ENCODE results near the gene HELZ. TPM values are rescaled to one million over a fixed set of nuclear protein-coding genes. Genes with fewer than 3 reads are reported as not detected.
A peak's percentile ranks its signal among the peaks of the same experiment; 100 is the strongest.
"Not testable (repeated sequence)": the region's sequence is repeated elsewhere in the genome, so short reads cannot be mapped to it uniquely, and the experiment has no call there.

The HELZ gene
- total RNA-seq, 1 donor from 2014 or later = 74.7 TPM

GRCh38 chr17:67145183-67145805 is 99.7 kb downstream of the HELZ start:
- intact Hi-C loops (cut with micrococcal nuclease) = no loop called here
- Mint-ChIP-seq H3K27ac (no peak overlapping the region), H3K4me1 (peaks cover 6% of the 10 kb centered on the region), H3K4me3 (no peak overlapping the region), H3K36me3 (ENCODE audit: low read depth) (peaks cover 51% of the 10 kb centered on the region), H3K9me3 (no peaks in the 10 kb centered on the region), H3K27me3 (no peaks in the 10 kb centered on the region)
- no peak for DNase-seq

GRCh38 chr17:67143318-67143717 is 101.7 kb downstream of the HELZ start:
- DNase-seq = no peak
- no peak overlapping the region for H3K27ac Mint-ChIP-seq
- H3K9me3 Mint-ChIP-seq = no peaks in the 10 kb centered on the region
- H3K4me1 Mint-ChIP-seq = peaks cover 23% of the 10 kb centered on the region
- H3K4me3 Mint-ChIP-seq = no peak overlapping the region
- peaks cover 61% of the 10 kb centered on the region for H3K36me3 Mint-ChIP-seq (ENCODE audit: low read depth)
- H3K27me3 Mint-ChIP-seq = no peaks in the 10 kb centered on the region
- intact Hi-C loops (cut with micrococcal nuclease) = no loop called here

- intact Hi-C loops (cut with micrococcal nuclease); H3K4me3 Mint-ChIP-seq; H3K9me3 Mint-ChIP-seq; H3K27me3 Mint-ChIP-seq; DNase-seq; H3K27ac Mint-ChIP-seq: not testable (repeated sequence)
- Mint-ChIP-seq H3K36me3 (ENCODE audit: low read depth) (peaks cover 60% of the 10 kb centered on the region), H3K4me1 (peaks cover 31% of the 10 kb centered on the region)
Observed at GRCh38 chr17:67142030-67142429, 103.0 kb downstream of the HELZ start.

GRCh38 chr17:67139784-67140665 is 105.0 kb downstream of the HELZ start:
- H3K4me3 Mint-ChIP-seq = no peak overlapping the region
- no peaks in the 10 kb centered on the region for H3K9me3 Mint-ChIP-seq
- H3K4me1 Mint-ChIP-seq = peaks cover 31% of the 10 kb centered on the region
- no peaks in the 10 kb centered on the region for H3K27me3 Mint-ChIP-seq
- H3K36me3 Mint-ChIP-seq (ENCODE audit: low read depth) = peaks cover 60% of the 10 kb centered on the region
- H3K27ac Mint-ChIP-seq = peak overlapping the region; percentile 35
- DNase-seq = no peak
- intact Hi-C loops (cut with micrococcal nuclease) = loop anchor here (10.0 kb wide), 1 partner anchor 105 kb away; the partner anchor contains the start of gene HELZ

- H3K9me3 Mint-ChIP-seq = no peaks in the 10 kb centered on the region
- intact Hi-C loops (cut with micrococcal nuclease) = loop anchor here (10.0 kb wide), 1 partner anchor 106 kb away; the partner anchor contains the start of gene HELZ
- no peak for DNase-seq
- H3K4me1 Mint-ChIP-seq = peaks cover 31% of the 10 kb centered on the region
- H3K4me3 Mint-ChIP-seq = no peak overlapping the region
- no peaks in the 10 kb centered on the region for H3K27me3 Mint-ChIP-seq
- peaks cover 59% of the 10 kb centered on the region for H3K36me3 Mint-ChIP-seq (ENCODE audit: low read depth)
- H3K27ac Mint-ChIP-seq = peak overlapping the region; percentile 30
Observed at GRCh38 chr17:67139289-67139688, 105.7 kb downstream of the HELZ start.

- H3K4me3 Mint-ChIP-seq = no peak overlapping the region
- peak overlapping the region; percentile 42 for H3K27ac Mint-ChIP-seq
- no peaks in the 10 kb centered on the region for H3K27me3 Mint-ChIP-seq
- H3K4me1 Mint-ChIP-seq = peaks cover 29% of the 10 kb centered on the region
- no peak for DNase-seq
- H3K9me3 Mint-ChIP-seq = no peaks in the 10 kb centered on the region
- intact Hi-C loops (cut with micrococcal nuclease) = loop anchor here (10.0 kb wide), 1 partner anchor 106 kb away; the partner anchor contains the start of gene HELZ
- peaks cover 54% of the 10 kb centered on the region for H3K36me3 Mint-ChIP-seq (ENCODE audit: low read depth)
Observed at GRCh38 chr17:67138392-67138791, 106.6 kb downstream of the HELZ start.

- H3K27me3 Mint-ChIP-seq = no peaks in the 10 kb centered on the region
- intact Hi-C loops (cut with micrococcal nuclease) = loop anchor here (10.0 kb wide), 1 partner anchor 107 kb away; the partner anchor contains the start of gene HELZ
- H3K36me3 Mint-ChIP-seq (ENCODE audit: low read depth) = peaks cover 55% of the 10 kb centered on the region
- peaks cover 29% of the 10 kb centered on the region for H3K4me1 Mint-ChIP-seq
- H3K4me3 Mint-ChIP-seq = no peak overlapping the region
- no peak overlapping the region for H3K27ac Mint-ChIP-seq
- DNase-seq = no peak
- no peaks in the 10 kb centered on the region for H3K9me3 Mint-ChIP-seq
Observed at GRCh38 chr17:67137860-67138259, 107.1 kb downstream of the HELZ start.

- H3K27ac Mint-ChIP-seq = no peak overlapping the region
- no peaks in the 10 kb centered on the region for H3K9me3 Mint-ChIP-seq
- DNase-seq = no peak
- intact Hi-C loops (cut with micrococcal nuclease) = loop anchor here (10.0 kb wide), 1 partner anchor 108 kb away; the partner anchor contains the start of gene HELZ
- peaks cover 29% of the 10 kb centered on the region for H3K4me1 Mint-ChIP-seq
- peaks cover 52% of the 10 kb centered on the region for H3K36me3 Mint-ChIP-seq (ENCODE audit: low read depth)
- no peak overlapping the region for H3K4me3 Mint-ChIP-seq
- no peaks in the 10 kb centered on the region for H3K27me3 Mint-ChIP-seq
Observed at GRCh38 chr17:67137026-67137370, 108.0 kb downstream of the HELZ start.

- peaks cover 29% of the 10 kb centered on the region for H3K4me1 Mint-ChIP-seq
- DNase-seq = no peak
- H3K27me3 Mint-ChIP-seq = no peaks in the 10 kb centered on the region
- no peaks in the 10 kb centered on the region for H3K9me3 Mint-ChIP-seq
- H3K27ac Mint-ChIP-seq = no peak overlapping the region
- peaks cover 50% of the 10 kb centered on the region for H3K36me3 Mint-ChIP-seq (ENCODE audit: low read depth)
- H3K4me3 Mint-ChIP-seq = no peak overlapping the region
- intact Hi-C loops (cut with micrococcal nuclease) = loop anchor here (10.0 kb wide), 1 partner anchor 108 kb away; the partner anchor contains the start of gene HELZ
Observed at GRCh38 chr17:67136191-67137025, 108.6 kb downstream of the HELZ start.

- Mint-ChIP-seq H3K9me3 (no peaks in the 10 kb centered on the region), H3K4me3 (no peak overlapping the region), H3K27ac (no peak overlapping the region), H3K36me3 (ENCODE audit: low read depth) (peaks cover 40% of the 10 kb centered on the region), H3K27me3 (no peaks in the 10 kb centered on the region), H3K4me1 (peaks cover 7% of the 10 kb centered on the region)
- intact Hi-C loops (cut with micrococcal nuclease) = loop anchor here (10.0 kb wide), 1 partner anchor 112 kb away; the partner anchor contains the start of gene HELZ
- DNase-seq = no peak
Observed at GRCh38 chr17:67133161-67133560, 111.8 kb downstream of the HELZ start.

- no peak overlapping the region for H3K4me3 Mint-ChIP-seq
- no peaks in the 10 kb centered on the region for H3K27me3 Mint-ChIP-seq
- DNase-seq = no peak
- H3K36me3 Mint-ChIP-seq (ENCODE audit: low read depth) = peaks cover 38% of the 10 kb centered on the region
- H3K27ac Mint-ChIP-seq = no peak overlapping the region
- peaks cover 4% of the 10 kb centered on the region for H3K4me1 Mint-ChIP-seq
- intact Hi-C loops (cut with micrococcal nuclease) = loop anchor here (10.0 kb wide), 1 partner anchor 112 kb away; the partner anchor contains the start of gene HELZ
- H3K9me3 Mint-ChIP-seq = no peaks in the 10 kb centered on the region
Observed at GRCh38 chr17:67132366-67132765, 112.6 kb downstream of the HELZ start.

GRCh38 chr17:67130768-67131167 is 114.2 kb downstream of the HELZ start:
- H3K27me3 Mint-ChIP-seq = no peaks in the 10 kb centered on the region
- intact Hi-C loops (cut with micrococcal nuclease) = loop anchor here (10.0 kb wide), 1 partner anchor 114 kb away; the partner anchor contains the start of gene HELZ
- no peak overlapping the region for H3K4me3 Mint-ChIP-seq
- peaks cover 2% of the 10 kb centered on the region for H3K4me1 Mint-ChIP-seq
- no peak for DNase-seq
- H3K36me3 Mint-ChIP-seq (ENCODE audit: low read depth) = peaks cover 30% of the 10 kb centered on the region
- no peaks in the 10 kb centered on the region for H3K9me3 Mint-ChIP-seq
- no peak overlapping the region for H3K27ac Mint-ChIP-seq

GRCh38 chr17:67129283-67129682 is 115.7 kb downstream of the HELZ start:
- H3K9me3 Mint-ChIP-seq = no peaks in the 10 kb centered on the region
- H3K4me3 Mint-ChIP-seq = no peak overlapping the region
- DNase-seq = no peak
- H3K36me3 Mint-ChIP-seq (ENCODE audit: low read depth) = peaks cover 28% of the 10 kb centered on the region
- peaks cover 2% of the 10 kb centered on the region for H3K4me1 Mint-ChIP-seq
- H3K27ac Mint-ChIP-seq = no peak overlapping the region
- intact Hi-C loops (cut with micrococcal nuclease) = no loop called here
- no peaks in the 10 kb centered on the region for H3K27me3 Mint-ChIP-seq
